ENCODE data around the gene CD109.

CD109 gene

GRCh38 chr6:73867411-73867810 lies 171.4 kb downstream of the CD109 start:
- no peak for DNase-seq

- DNase-seq = no peak
These were observed 174.9 kb downstream of the CD109 start for GRCh38 chr6:73870907-73871306.

GRCh38 chr6:73873081-73873480 lies 177.1 kb downstream of the CD109 start:
- DNase-seq = no peak

Measured in retina (tissue), 1 donor.